ENCODE measurements around the gene MRPL22.

DNA sequence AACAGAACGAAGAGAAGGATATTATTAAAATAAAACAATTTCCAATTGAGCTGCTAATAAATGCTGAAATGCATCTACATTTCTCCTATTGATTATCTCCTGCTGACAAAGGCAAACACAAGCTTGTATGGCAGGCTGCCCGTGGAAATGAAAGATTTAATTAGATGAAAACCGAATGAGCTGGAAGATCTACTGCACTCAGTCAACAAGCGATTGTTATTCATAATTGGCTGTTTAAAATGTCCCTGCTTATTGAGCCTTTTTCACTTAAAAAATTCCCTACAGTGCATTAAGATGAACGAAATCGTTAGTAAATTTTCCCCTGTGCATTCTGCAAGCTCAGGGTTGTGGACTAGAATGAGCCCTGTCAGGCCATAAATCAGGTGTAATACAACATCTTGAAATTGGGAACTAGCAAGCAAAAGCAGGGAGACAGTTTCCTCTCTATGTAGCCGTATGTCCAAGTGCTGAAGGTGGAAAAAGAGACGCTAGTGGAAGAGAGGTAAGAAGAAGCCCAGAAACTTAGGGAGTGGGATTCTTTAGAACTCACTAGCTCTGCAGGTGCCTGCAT is 44.2 kb downstream of the MRPL22 start:
- TF ChIP-seq, protein P1, sequence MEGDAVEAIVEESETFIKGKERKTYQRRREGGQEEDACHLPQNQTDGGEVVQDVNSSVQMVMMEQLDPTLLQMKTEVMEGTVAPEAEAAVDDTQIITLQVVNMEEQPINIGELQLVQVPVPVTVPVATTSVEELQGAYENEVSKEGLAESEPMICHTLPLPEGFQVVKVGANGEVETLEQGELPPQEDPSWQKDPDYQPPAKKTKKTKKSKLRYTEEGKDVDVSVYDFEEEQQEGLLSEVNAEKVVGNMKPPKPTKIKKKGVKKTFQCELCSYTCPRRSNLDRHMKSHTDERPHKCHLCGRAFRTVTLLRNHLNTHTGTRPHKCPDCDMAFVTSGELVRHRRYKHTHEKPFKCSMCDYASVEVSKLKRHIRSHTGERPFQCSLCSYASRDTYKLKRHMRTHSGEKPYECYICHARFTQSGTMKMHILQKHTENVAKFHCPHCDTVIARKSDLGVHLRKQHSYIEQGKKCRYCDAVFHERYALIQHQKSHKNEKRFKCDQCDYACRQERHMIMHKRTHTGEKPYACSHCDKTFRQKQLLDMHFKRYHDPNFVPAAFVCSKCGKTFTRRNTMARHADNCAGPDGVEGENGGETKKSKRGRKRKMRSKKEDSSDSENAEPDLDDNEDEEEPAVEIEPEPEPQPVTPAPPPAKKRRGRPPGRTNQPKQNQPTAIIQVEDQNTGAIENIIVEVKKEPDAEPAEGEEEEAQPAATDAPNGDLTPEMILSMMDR (IDR thresholded peaks at IDR 0.05), result no peak
- TF ChIP-seq POLR2A (IDR thresholded peaks at IDR 0.05), result no peak

All from adrenal gland (tissue), 5 donors.